ENCODE results near the gene FZD1.

- TF ChIP-seq EZH2 (IDR thresholded peaks at IDR 0.05; ENCODE audit: borderline replicate concordance) (no peak), CTCF (IDR thresholded peaks at IDR 0.05; ENCODE audit: poor library complexity) (no peak), EZH2phosphoT487 (IDR thresholded peaks at IDR 0.05; ENCODE audit: low read depth, severe bottlenecking, unreplicated experiment) (no peak)
Measured at GRCh38 chr7:91248996-91249395, 15.2 kb upstream of the FZD1 start.
